Skeletal muscle tissue (tissue), 4 donors: ENCODE data around the gene SLC28A1. TPM values are rescaled to one million over a fixed set of nuclear protein-coding genes. Genes with fewer than 3 reads are reported as not detected.

ENCODE experiments used
- H3K27ac ChIP-seq: one replicate; pipeline ENCODE4 v1.7.0; 2013; ENCODE audit warnings: mild to moderate bottlenecking, low read depth, low read length, inconsistent platforms
- H3K27me3 ChIP-seq, 3 donors: one replicate each; pipeline ENCODE4 v1.7.0; 2013; ENCODE audit warnings: low read length in 3 of 3; ENCODE audit not compliant: control insufficient read depth in 3 of 3, insufficient read depth in 3 of 3
- H3K36me3 ChIP-seq, 3 donors: one replicate each; pipeline ENCODE4 v1.7.0; 2013; ENCODE audit warnings: low read length in 3 of 3; ENCODE audit not compliant: control insufficient read depth in 3 of 3, insufficient read depth in 3 of 3
- H3K4me1 ChIP-seq, 3 donors: one replicate each; pipeline ENCODE4 v1.7.0; 2013; ENCODE audit warnings: low read length in 3 of 3, mild to moderate bottlenecking in 3 of 3; ENCODE audit not compliant: control insufficient read depth in 3 of 3, insufficient read depth in 3 of 3
- H3K4me3 ChIP-seq, 3 donors: one replicate each; pipeline ENCODE4 v1.7.0; 2013; ENCODE audit warnings: low read length in 3 of 3
- H3K9ac ChIP-seq, 3 donors: one replicate each; pipeline ENCODE4 v1.7.0; 2013; ENCODE audit warnings: low read length in 3 of 3, mild to moderate bottlenecking in 3 of 3, moderate library complexity in 2 of 3, low read depth in 1 of 3
- H3K9me3 ChIP-seq, 3 donors: one replicate each; pipeline ENCODE4 v1.7.0; 2013; ENCODE audit warnings: low read length in 3 of 3; ENCODE audit not compliant: control insufficient read depth in 3 of 3
- total RNA-seq: library from RNA; depleted of rRNA; stranded (reverse); fragments of >200 nt; gene quantifications from one replicate; pipeline ENCODE4 v1.2.3, GENCODE V29; 2014
- donor health status: Osteomylitis.

SLC28A1 gene
- total RNA-seq, 1 donor from 2014 or later: 0.52 TPM

DNA sequence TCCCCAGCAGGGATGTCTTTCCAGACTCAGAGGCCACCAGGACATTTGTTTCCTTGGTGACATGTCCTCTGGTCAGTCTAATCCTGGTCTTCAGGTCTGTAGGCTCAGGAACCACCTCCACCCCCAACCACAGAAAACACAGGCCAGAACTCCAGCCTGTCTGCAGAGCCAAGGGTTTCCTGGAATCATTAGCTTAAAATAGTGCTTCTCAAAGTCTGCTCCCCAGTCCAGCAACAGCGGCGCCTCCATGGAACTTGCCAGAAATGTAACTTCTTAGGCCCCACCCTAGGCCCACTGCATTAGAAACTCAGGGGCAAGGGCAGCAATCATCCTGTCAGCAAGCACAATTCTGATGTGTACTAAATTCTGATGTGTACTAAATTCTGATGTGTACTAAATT is 20.0 kb downstream of the SLC28A1 start:
- peak overlapping the region; percentile 59 for H3K27ac ChIP-seq
- H3K9ac ChIP-seq: peak overlapping the region; percentile 3 to 70 (median 57)
- H3K27me3 ChIP-seq: no peaks in the 10 kb centered on the region
- H3K36me3 ChIP-seq: no peaks in the 10 kb centered on the region
- no peak overlapping the region for H3K4me3 ChIP-seq
- no peaks in the 10 kb centered on the region for H3K9me3 ChIP-seq
- H3K4me1 ChIP-seq: peaks cover 18 to 22% (median 22%) of the 10 kb centered on the region in 3 donors

DNA sequence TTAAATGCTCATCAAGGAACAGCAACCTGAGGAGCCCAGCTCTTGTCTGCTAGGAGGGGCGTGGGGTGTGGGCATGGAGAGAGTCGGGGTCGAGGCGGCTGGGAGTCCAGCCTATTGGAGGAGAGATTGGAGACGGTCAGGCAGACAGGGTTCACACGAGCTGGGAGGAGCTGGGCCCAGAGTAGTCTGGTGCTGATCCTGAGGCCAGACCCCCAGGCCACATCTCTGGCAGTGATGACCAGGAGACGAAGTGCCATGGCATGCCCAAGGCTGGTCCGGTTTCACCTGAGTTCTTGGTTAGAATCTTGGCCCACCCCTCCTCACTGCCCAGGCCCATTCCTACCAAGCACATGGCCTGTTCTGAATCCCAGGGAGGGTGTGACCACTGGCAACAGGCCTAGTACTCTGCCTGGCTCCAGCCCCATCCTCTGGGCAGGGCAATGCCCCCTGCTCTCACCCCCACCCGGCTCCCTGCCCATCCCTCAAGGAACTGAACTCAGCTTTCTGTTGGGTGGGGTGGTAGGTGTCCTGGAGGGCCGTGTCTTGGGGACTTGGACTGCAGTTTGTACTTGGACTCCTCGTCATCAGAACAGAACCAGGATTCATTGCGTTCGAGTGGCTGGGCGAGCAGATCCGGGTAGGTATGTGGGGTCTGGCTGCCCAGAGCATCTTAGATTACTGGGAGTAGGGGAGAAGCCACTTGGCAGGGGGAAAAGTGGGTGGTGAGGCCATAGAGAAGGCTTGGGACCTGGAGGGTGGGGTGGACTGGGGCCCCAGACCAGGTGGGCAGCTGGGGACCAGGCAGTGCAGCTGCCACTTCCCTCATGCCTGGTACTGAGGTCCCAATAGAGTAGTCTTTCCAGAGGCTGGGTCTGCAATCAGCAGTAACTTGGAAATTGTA is 20.8 kb downstream of the SLC28A1 start:
- Histone ChIP-seq H3K4me1 (peaks cover 18 to 25% (median 22%) of the 10 kb centered on the region in 3 donors), H3K4me3 (no peak overlapping the region), H3K27ac (peak overlapping the region; percentile 59), H3K9ac (peak overlapping the region in 1 of 3 donors; percentile 57), H3K27me3 (no peaks in the 10 kb centered on the region), H3K9me3 (no peaks in the 10 kb centered on the region), H3K36me3 (no peaks in the 10 kb centered on the region)

DNA sequence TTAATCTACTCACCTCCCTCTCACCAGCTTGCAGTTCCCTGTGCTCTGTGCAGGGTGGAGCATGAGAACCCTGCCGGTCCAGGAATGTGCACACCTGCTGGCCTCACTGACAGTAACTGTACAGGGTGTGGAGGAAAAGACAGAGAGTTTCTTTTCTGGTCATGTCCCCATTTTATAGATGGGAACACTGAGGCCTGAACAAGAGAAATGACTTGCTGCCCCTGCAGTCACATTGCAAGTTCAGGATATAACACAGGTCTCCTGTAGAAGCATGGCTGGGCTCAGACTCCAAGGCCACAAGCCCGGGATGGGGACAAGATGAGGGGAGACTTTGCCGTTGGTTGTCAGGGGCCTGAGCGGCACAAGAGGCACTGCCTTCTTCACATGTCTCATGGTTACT is 23.3 kb downstream of the SLC28A1 start:
- Histone ChIP-seq H3K9ac (no peak overlapping the region), H3K36me3 (no peaks in the 10 kb centered on the region), H3K27ac (no peak overlapping the region), H3K4me3 (no peak overlapping the region), H3K4me1 (peaks cover 39 to 47% (median 43%) of the 10 kb centered on the region in 3 donors), H3K27me3 (no peaks in the 10 kb centered on the region), H3K9me3 (no peaks in the 10 kb centered on the region)

DNA sequence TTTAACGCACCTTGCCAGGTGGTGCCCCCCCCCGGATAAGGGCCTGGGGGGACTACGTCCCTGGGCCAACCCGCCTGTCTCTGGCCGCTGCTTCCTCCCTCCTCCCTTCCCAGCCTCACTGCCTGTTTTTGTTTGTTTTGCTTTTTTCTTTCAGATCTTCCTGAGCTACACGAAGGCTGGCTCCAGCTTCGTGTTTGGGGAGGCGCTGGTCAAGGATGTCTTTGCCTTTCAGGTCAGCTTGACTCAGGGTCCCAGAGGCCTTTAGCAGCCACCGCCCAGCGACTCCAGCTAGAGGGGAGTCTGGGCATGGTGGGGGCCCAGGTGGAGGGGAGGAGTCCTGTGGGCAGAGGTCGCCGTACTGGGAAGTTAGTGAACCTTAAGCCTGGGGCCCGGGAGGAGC is 24.1 kb downstream of the SLC28A1 start:
- Histone ChIP-seq H3K27me3 (no peaks in the 10 kb centered on the region), H3K36me3 (no peaks in the 10 kb centered on the region), H3K4me3 (no peak overlapping the region), H3K9ac (no peak overlapping the region), H3K4me1 (peaks cover 45 to 53% (median 49%) of the 10 kb centered on the region in 3 donors), H3K9me3 (no peaks in the 10 kb centered on the region), H3K27ac (no peak overlapping the region)

DNA sequence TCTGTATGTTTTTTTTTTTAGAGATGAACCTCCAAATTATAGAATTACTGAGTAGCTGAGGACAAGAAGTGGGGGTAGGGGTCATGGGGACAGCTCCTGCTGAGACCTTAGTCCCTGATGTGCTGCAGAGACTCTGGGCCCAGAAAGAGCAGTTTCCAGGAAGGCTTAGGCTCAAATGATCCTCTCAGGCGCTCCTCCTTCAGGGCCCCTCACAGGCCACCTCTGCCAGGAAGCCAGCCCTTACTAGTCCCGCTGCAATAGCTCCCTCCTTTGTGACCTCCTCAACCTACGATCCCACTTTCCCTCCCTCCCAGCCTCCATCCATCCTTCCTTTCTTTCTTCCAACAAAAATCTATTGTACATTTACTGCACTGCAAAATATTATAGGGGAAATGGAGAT is 24.6 kb downstream of the SLC28A1 start:
- Histone ChIP-seq H3K4me1 (peaks cover 42 to 51% (median 46%) of the 10 kb centered on the region in 3 donors), H3K36me3 (no peaks in the 10 kb centered on the region), H3K4me3 (no peak overlapping the region), H3K27ac (no peak overlapping the region), H3K9ac (no peak overlapping the region), H3K9me3 (no peaks in the 10 kb centered on the region), H3K27me3 (no peaks in the 10 kb centered on the region)

DNA sequence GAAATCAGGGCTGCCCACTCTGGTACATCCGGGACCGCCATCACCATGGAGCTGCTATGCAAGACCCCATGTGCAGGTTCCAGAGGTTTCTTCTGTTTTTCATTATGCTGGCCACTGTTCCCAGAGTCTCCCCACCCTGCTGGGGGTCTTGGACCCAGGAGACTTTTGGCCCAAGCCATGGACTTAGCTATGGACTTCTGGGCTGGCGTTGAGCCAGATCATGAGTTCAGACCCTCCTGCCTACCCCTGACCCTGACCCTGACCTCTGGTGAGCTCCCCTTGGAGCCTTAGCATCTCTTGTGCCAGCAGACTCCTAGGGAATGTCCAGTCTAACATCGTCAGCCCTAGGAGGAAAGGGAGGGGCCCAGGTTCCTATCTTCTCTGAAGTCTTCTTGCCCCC is 25.3 kb downstream of the SLC28A1 start:
- no peak overlapping the region for H3K27ac ChIP-seq
- H3K27me3 ChIP-seq: no peaks in the 10 kb centered on the region
- H3K9ac ChIP-seq: no peak overlapping the region
- no peak overlapping the region for H3K4me3 ChIP-seq
- peaks cover 41 to 51% (median 46%) of the 10 kb centered on the region in 3 donors for H3K4me1 ChIP-seq
- H3K36me3 ChIP-seq: no peaks in the 10 kb centered on the region
- no peaks in the 10 kb centered on the region for H3K9me3 ChIP-seq

DNA sequence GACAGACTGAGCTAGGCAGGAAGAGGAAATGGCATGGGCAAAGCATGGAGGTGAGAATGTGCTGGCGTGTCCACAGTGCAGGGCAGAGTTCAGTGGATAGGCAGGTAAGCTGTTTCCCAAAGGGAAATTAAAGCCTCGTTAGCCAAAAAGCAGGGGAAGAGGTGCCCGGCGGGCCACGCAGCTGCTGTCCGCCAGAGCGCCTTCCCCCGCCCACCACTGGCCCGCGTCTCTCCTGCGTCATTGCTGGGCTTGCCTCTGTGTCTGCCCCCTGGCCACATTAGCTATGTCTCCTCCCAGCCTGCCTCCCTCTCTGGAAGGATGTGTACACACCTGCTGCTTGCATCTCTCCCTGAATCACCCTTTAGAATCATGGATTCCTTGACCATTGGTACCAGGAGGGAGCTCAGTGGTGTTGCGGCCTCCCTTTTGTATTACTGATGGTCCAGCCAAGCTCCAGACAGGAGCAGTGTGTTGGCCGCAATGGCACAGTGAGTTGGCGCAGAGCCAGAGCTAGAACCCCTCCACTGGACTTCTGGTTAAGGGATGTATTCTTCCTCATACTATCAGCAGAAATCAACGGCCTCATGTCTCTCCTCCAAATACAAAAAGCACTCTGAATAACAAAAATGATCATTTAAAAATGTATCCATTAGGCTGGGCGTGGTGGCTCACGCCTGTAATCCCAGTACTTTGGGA is 26.6 kb downstream of the SLC28A1 start:
- peak overlapping the region; percentile 85 for H3K27ac ChIP-seq
- H3K27me3 ChIP-seq: no peaks in the 10 kb centered on the region
- no peak overlapping the region for H3K9ac ChIP-seq
- H3K36me3 ChIP-seq: no peaks in the 10 kb centered on the region
- H3K4me1 ChIP-seq: peaks cover 44 to 53% (median 48%) of the 10 kb centered on the region in 3 donors
- no peaks in the 10 kb centered on the region for H3K9me3 ChIP-seq
- no peak overlapping the region for H3K4me3 ChIP-seq

DNA sequence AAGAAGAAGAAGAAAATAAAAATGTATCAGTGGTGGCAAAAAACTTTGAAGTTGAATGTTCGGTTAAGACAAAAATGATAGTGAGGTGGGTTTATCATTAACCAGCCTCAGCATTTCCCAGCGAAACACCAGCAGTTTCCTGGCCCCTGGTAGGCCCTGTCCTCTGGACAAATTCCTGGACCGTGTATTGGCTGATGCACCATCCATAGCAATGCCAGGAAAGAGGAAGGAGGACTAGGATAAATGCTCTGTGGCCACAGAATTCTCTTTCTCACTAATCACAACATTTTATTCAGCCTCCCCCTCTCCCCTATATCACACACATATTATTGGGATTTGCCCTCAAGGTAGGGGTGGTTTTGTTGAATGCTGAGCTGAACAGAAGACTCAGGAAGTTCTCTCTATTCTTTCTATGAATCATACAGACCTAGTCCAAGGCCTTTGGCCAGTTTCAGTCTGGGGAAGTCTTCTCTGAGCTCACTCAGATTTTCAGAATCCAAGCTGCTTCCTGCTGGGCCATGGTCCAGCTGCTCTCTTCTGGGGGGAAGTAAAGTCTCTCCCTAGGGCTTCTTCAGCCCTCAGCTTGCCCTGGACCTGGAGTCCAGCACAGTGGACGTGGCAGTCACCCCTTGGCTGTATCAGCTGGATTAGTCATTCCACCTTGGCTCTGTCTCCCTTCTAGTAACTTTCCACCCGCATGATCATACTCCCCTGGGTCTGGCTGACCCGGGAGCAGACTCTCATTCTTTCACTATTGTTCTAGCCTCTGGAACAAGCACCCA is 27.6 kb downstream of the SLC28A1 start:
- peak overlapping the region; percentile 85 for H3K27ac ChIP-seq
- peaks cover 44 to 53% (median 48%) of the 10 kb centered on the region in 3 donors for H3K4me1 ChIP-seq
- peak overlapping the region; percentile 8 to 58 (median 46) for H3K4me3 ChIP-seq
- no peaks in the 10 kb centered on the region for H3K27me3 ChIP-seq
- no peaks in the 10 kb centered on the region for H3K36me3 ChIP-seq
- no peaks in the 10 kb centered on the region for H3K9me3 ChIP-seq
- H3K9ac ChIP-seq: peak overlapping the region; percentile 50 to 63 (median 54)

DNA sequence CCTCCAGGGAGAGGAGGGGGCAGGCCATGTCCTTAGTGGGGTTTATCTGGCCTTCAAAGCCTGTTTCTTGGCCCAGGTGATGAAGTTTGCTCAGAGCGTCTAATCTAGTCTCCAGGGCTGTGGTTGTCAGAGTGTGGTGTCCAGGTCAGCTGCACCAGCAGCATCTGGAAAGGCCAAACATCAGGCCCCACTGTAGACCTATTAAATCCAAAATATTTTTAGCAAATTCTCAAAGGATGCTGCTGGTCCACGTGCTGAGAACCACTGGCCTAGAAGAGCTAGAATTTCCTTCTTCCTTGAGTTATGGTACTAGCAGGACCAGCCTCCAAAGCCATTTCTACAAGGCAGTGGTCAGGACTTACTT is 28.9 kb downstream of the SLC28A1 start:
- peak overlapping the region in 1 of 3 donors; percentile 19 for H3K4me3 ChIP-seq
- H3K27ac ChIP-seq: peak overlapping the region; percentile 85
- no peaks in the 10 kb centered on the region for H3K36me3 ChIP-seq
- H3K27me3 ChIP-seq: no peaks in the 10 kb centered on the region
- H3K4me1 ChIP-seq: peaks cover 44 to 53% (median 48%) of the 10 kb centered on the region in 3 donors
- H3K9me3 ChIP-seq: no peaks in the 10 kb centered on the region
- H3K9ac ChIP-seq: peak overlapping the region in 1 of 3 donors; percentile 54
